ENCODE measurements around the gene ANKUB1. TPM values are rescaled to one million over a fixed set of nuclear protein-coding genes. Genes with fewer than 3 reads are reported as not detected.

The ANKUB1 gene
- total and polyA plus RNA-seq, 8 donors: not detected

DNA sequence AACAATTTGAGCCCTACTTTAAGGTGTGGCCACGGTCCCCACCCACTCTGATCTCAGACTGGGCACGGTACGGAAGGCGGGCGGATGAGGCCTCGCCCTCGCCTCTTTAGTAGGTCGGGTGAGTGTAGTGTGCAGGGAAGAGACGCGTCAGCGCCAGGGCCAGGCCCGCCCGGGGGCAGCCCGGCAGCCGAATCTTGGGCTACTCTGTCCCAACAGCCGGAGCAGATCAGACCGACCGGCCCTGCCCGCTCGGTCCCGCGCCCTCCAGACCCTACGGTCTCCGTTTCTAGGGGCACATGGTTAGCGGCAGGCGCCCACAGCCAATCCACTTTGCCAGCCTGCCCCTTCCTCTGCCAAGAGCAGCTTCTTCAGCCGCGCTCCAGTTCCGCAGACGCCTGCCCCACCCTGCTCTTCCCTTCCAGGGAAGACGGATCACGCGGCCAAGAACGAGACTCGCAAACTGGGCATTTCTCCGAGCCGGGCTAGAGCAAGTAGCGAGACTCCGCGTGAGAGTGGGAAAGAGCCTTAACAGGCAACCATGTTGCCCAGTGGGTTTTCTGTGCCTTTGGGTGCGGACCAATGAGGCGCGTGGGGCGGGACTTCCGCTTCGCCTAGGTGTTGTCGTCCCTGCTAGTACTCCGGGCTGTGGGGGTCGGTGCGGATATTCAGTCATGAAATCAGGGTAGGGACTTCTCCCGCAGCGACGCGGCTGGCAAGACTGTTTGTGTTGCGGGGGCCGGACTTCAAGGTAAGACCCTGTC lies 20.4 kb upstream of the ANKUB1 start, which contains the start of gene RNF13:
Gene RNF13, plus strand, starts transcription at position 610 of the 761 bp plus-strand sequence. CDS start 32,812 bp downstream, outside the sequence.
- Histone ChIP-seq H3K36me3 (no peaks in the 10 kb centered on the region), H3K4me1 (peaks cover 13 to 52% (median 31%) of the 10 kb centered on the region in 4 donors), H3K27me3 (no peaks in the 10 kb centered on the region), H3K27ac (peak within 1 kb of the TSS; percentile 98 to 99 (median 99)), H3K4me3 (peak within 1 kb of the TSS; percentile 67 to 77 (median 74)), H3K9me3 (no peaks in the 10 kb centered on the region)
- TF ChIP-seq POLR2AphosphoS5 (IDR thresholded peaks at IDR 0.05) (peak; percentile 64 to 93 (median 84)), POLR2A (IDR thresholded peaks at IDR 0.05) (peak in 1 of 4 donors; percentile 81)
- TF ChIP-seq, protein P1, sequence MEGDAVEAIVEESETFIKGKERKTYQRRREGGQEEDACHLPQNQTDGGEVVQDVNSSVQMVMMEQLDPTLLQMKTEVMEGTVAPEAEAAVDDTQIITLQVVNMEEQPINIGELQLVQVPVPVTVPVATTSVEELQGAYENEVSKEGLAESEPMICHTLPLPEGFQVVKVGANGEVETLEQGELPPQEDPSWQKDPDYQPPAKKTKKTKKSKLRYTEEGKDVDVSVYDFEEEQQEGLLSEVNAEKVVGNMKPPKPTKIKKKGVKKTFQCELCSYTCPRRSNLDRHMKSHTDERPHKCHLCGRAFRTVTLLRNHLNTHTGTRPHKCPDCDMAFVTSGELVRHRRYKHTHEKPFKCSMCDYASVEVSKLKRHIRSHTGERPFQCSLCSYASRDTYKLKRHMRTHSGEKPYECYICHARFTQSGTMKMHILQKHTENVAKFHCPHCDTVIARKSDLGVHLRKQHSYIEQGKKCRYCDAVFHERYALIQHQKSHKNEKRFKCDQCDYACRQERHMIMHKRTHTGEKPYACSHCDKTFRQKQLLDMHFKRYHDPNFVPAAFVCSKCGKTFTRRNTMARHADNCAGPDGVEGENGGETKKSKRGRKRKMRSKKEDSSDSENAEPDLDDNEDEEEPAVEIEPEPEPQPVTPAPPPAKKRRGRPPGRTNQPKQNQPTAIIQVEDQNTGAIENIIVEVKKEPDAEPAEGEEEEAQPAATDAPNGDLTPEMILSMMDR (IDR thresholded peaks at IDR 0.05): no peak
- DNase-seq: peak; percentile 97 to 98
- 0% methylated on average over 38 to 56 of the region's 56 CpGs for WGBS, 5 donors
- intact Hi-C loops (cut with DNase I; ENCODE audit: low total_unique reads): no loop called here

DNA sequence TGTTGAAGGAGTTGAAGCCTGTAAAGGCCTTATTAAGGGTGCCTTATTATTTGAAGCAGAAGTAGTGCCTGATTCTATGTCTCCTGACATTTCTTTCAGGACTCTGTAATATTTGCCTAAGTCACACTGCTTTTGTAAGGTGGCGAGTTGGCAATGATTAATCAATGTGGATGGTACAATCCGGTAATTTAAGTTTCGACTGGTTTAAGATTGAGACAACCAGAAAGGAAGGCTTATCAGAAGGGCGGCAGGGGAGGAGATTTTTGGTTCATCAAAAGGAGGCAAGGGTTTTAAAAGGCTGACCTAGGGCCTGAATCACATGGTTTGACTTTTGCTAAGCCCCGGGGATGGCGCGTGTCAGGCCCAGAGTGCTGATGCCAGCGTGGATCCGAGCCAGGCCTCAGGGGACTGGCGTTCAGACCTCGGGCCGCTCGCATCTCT lies 19.8 kb upstream of the ANKUB1 start:
- WGBS, 5 donors: 10 to 18% (median 11%) methylated on average over 13 of the region's 13 CpGs
- DNase-seq: no peak
- H3K4me3 ChIP-seq: peak overlapping the region; percentile 67 to 77 (median 74)
- H3K36me3 ChIP-seq: no peaks in the 10 kb centered on the region
- no peak for TF ChIP-seq EP300 (IDR thresholded peaks at IDR 0.05)
- TF ChIP-seq, protein P1 (IDR thresholded peaks at IDR 0.05): no peak
- no peak for TF ChIP-seq POLR2AphosphoS5 (IDR thresholded peaks at IDR 0.05)
- TF ChIP-seq POLR2A (IDR thresholded peaks at IDR 0.05): no peak
- H3K27ac ChIP-seq: peak overlapping the region; percentile 98 to 99 (median 99)
- H3K4me1 ChIP-seq: peaks cover 13 to 46% (median 31%) of the 10 kb centered on the region in 4 donors
- H3K9me3 ChIP-seq: no peaks in the 10 kb centered on the region
- H3K27me3 ChIP-seq: no peaks in the 10 kb centered on the region
- intact Hi-C loops (cut with DNase I; ENCODE audit: low total_unique reads): no loop called here

DNA sequence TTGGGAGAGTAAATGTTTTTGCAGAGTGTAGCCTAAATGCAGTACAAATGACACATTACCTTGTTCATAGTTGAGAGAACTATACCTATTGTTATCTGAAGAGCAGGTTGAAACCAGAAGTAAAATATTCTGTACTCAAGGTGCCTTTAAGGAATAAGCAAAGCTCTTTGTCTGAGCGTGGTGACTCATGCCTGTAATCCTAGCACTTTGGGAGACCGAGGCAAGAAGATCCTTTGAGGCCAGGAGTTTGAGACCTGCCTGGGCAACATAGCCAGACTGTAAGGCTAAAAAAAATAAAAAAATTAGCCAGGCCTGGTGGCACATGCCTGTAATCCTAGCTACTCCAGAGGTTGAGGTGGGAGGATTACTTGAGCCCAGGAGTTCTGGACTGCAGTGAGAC lies 18.5 kb upstream of the ANKUB1 start:
- H3K9me3 ChIP-seq: no peaks in the 10 kb centered on the region
- TF ChIP-seq POLR2A (IDR thresholded peaks at IDR 0.05): no peak
- TF ChIP-seq EP300 (IDR thresholded peaks at IDR 0.05): no peak
- TF ChIP-seq POLR2AphosphoS5 (IDR thresholded peaks at IDR 0.05): no peak
- TF ChIP-seq, protein P1 (IDR thresholded peaks at IDR 0.05): no peak

DNA sequence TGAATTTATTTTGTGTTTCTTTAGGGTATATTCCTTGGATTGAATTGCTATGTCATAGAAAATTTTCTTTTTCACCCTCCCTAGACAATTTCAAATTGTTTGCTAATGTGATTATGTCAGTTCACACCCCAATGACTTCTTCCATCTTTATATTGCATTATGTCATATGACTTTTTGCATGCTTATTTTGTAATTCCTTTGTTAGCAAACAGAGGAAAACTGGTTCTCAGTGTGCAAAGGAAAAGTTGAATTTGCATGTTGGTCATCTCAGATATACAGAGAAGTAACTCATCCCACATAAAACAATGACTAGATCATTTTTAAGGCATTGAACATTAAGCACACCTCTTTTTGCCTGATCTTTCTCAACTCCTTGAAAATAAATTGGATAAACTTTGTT lies 17.3 kb upstream of the ANKUB1 start:
- Histone ChIP-seq H3K27me3 (no peaks in the 10 kb centered on the region), H3K4me3 (no peak overlapping the region), H3K27ac (no peak overlapping the region), H3K36me3 (no peaks in the 10 kb centered on the region), H3K4me1 (peaks cover 0 to 22% (median 14%) of the 10 kb centered on the region in 4 donors), H3K9me3 (no peaks in the 10 kb centered on the region)
- no peak for DNase-seq
- TF ChIP-seq POLR2AphosphoS5 (IDR thresholded peaks at IDR 0.05) (no peak), EP300 (IDR thresholded peaks at IDR 0.05) (no peak), POLR2A (IDR thresholded peaks at IDR 0.05) (no peak)
- TF ChIP-seq, protein P1 (IDR thresholded peaks at IDR 0.05): no peak
- intact Hi-C loops (cut with DNase I; ENCODE audit: low total_unique reads): no loop called here

More for the DNA sequence above, 18.5 kb upstream of the ANKUB1 start:
- Histone ChIP-seq H3K4me1 (peaks cover 7 to 33% (median 23%) of the 10 kb centered on the region in 4 donors), H3K36me3 (no peaks in the 10 kb centered on the region), H3K4me3 (no peak overlapping the region), H3K27me3 (no peaks in the 10 kb centered on the region), H3K27ac (no peak overlapping the region)
- no peak for DNase-seq
- intact Hi-C loops (cut with DNase I; ENCODE audit: low total_unique reads): no loop called here
- 53 to 71% (median 68%) methylated on average over 2 of the region's 2 CpGs for WGBS, 5 donors
